Upper lobe of left lung (tissue), 4 donors: ENCODE data around the gene DOCK11.

Experiments used
- CTCF ChIP-seq, 6 experiments: fragments of 450-650 bp in 4 of 6; fragments of 200-600 bp in 2 of 6; sonication (generic) in 2 of 6; IDR thresholded peaks; one replicate each; pipeline ENCODE4 v1.5.1; 2016 to 2019; ENCODE audit warnings: antibody characterized with exemption in 6 of 6
- EP300 ChIP-seq, 4 donors: sonication (generic); formaldehyde crosslinking; IDR thresholded peaks; one replicate each; pipeline ENCODE4 v1.5.1; 2017; ENCODE audit warnings: antibody characterized with exemption in 4 of 4, control low read depth in 2 of 4
- POLR2AphosphoS5 ChIP-seq, 2 donors: sonication (generic); formaldehyde crosslinking; IDR thresholded peaks; one replicate each; pipeline ENCODE4 v1.5.1; 2017; ENCODE audit warnings: antibody characterized with exemption in 2 of 2

- no peak for TF ChIP-seq CTCF (IDR thresholded peaks at IDR 0.05)
- no peak for TF ChIP-seq POLR2AphosphoS5 (IDR thresholded peaks at IDR 0.05)
- TF ChIP-seq EP300 (IDR thresholded peaks at IDR 0.05), result no peak
Observed at GRCh38 chrX:118677318-118677717, 181.7 kb downstream of the DOCK11 start.
